Measurements from ENCODE around the gene HUWE1.

Gene HUWE1

GRCh38 chrX:53621418-53621986 is 65.0 kb downstream of the HUWE1 start:
- TF ChIP-seq, protein P1, sequence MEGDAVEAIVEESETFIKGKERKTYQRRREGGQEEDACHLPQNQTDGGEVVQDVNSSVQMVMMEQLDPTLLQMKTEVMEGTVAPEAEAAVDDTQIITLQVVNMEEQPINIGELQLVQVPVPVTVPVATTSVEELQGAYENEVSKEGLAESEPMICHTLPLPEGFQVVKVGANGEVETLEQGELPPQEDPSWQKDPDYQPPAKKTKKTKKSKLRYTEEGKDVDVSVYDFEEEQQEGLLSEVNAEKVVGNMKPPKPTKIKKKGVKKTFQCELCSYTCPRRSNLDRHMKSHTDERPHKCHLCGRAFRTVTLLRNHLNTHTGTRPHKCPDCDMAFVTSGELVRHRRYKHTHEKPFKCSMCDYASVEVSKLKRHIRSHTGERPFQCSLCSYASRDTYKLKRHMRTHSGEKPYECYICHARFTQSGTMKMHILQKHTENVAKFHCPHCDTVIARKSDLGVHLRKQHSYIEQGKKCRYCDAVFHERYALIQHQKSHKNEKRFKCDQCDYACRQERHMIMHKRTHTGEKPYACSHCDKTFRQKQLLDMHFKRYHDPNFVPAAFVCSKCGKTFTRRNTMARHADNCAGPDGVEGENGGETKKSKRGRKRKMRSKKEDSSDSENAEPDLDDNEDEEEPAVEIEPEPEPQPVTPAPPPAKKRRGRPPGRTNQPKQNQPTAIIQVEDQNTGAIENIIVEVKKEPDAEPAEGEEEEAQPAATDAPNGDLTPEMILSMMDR (IDR thresholded peaks at IDR 0.05; ENCODE audit: low read depth, low read length): no peak
- no peak for DNase-seq (ENCODE audit: extremely low read depth, low read depth)

- TF ChIP-seq, protein P1 (IDR thresholded peaks at IDR 0.05; ENCODE audit: low read depth, low read length): no peak
- no peak for DNase-seq (ENCODE audit: extremely low read depth, low read depth)
Observed at GRCh38 chrX:53616946-53617345, 69.6 kb downstream of the HUWE1 start.

DNA sequence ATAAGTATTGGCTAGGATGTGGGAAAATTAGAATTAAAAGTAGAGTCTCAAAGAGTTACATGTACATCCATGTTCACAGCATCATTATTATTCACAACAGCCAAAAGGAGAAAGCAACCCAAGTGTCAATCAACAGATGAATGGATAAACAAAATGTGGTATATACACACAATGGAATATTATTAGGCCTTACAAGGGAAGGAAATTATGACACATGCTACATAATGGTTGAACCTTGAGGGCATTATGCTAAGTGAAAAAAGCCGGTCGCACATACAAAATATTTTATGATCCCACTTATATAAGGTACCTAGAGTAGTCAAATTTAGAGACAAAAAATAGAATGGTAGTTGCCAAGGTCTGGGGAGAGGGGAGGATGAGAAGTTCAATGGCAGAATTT is 80.1 kb downstream of the HUWE1 start:
- no peak for DNase-seq (ENCODE audit: extremely low read depth, low read depth)
- TF ChIP-seq, protein P1 (IDR thresholded peaks at IDR 0.05; ENCODE audit: low read depth, low read length): no peak

DNA sequence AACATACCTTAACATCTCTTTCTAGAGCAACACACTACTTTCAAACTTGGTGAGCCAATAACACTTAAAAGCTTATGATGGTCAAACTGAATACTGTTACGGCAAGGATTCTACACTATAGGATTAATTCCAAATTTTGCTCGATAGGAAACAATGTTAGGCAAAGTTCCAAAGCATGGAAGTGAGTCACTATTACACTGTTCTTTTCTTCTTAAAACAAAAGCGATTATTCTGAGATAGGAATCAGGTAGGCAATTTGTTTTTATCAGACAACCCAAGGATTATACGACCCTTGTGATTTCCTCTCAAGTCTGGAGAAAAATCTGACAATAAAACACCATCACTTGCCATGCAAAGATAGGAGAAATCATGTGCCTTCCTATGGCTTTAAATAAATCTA is 81.5 kb downstream of the HUWE1 start:
- TF ChIP-seq, protein P1 (IDR thresholded peaks at IDR 0.05; ENCODE audit: low read depth, low read length): no peak

GRCh38 chrX:53599781-53600396 is 86.6 kb downstream of the HUWE1 start:
- TF ChIP-seq, protein P1 (IDR thresholded peaks at IDR 0.05; ENCODE audit: low read depth, low read length): no peak

More for the DNA sequence above, 81.5 kb downstream of the HUWE1 start:
- DNase-seq (ENCODE audit: extremely low read depth, low read depth): no peak

DNA sequence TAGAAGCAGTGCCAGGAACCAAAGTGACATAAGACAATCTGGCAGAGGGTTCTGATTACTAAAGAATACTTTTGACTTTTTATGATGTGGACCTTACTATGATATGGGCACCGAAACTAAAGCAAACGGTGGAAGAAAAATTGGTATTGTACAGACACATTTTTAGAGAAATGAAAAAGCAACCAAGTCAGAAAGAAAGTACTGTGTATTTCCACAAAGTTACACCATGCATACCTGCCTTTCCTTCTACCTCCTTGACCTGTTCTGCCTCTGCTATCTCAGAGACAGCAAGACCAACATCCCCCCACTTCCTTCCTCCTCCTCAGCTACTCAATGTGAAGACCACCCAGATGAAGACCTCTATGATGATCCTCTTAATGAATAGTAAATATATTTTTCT is 88.3 kb downstream of the HUWE1 start:
- DNase-seq (ENCODE audit: extremely low read depth, low read depth): no peak
- TF ChIP-seq, protein P1 (IDR thresholded peaks at IDR 0.05; ENCODE audit: low read depth, low read length): no peak

More at GRCh38 chrX:53599781-53600396, 86.6 kb downstream of the HUWE1 start:
- DNase-seq (ENCODE audit: extremely low read depth, low read depth): no peak

GRCh38 chrX:53595266-53595810 is 91.2 kb downstream of the HUWE1 start:
- TF ChIP-seq, protein P1 (IDR thresholded peaks at IDR 0.05; ENCODE audit: low read depth, low read length): no peak
- DNase-seq (ENCODE audit: extremely low read depth, low read depth): no peak
